Measurements from ENCODE around the gene TBX4. TPM values are rescaled to one million over a fixed set of nuclear protein-coding genes. Genes with fewer than 3 reads are reported as not detected.

Gene TBX4
- total RNA-seq, 3 donors from 2014 or later: not detected

DNA sequence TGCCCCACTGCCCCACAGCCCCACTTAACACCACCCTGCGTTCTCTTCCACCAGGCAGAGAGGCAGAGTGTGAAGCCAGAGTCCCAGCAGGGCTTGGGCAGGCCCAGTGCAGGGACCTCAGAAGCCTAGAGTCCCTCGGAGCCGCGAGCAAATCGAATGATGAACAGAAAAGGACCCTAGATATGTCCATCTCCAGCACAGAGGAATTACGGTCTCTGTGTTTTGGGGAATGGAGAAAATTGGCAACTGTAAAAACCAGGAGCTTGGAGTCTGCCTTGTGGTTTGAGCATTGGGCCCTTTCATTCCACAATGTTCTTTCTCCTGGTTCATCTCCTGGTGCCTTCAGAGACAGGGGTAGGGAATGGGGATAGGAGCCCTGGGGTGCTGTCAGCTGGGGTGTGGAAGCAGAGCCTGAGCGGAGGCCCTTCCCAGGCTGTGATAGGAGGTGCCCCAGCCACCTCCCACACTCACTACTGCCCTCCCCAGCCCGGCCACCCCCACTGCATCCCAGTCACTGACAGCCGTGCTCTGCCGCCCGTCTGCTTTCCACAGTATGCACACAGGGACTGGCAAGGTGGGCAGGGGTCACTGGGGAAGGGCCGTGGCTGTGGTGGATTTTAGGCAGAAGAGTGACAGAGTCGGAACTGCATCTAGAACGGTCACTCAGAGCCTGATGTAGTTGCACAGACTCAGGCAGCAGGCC, 26.7 kb downstream of the TBX4 start:
- H3K4me3 ChIP-seq: no peak overlapping the region
- DNase-seq: no peak
- ATAC-seq: peak; percentile 18
- intact Hi-C loops (cut with DNase I, micrococcal nuclease): no loop called here
- H3K4me1 ChIP-seq (ENCODE audit: low read depth): no peaks in the 10 kb centered on the region
- TF ChIP-seq, protein P1, sequence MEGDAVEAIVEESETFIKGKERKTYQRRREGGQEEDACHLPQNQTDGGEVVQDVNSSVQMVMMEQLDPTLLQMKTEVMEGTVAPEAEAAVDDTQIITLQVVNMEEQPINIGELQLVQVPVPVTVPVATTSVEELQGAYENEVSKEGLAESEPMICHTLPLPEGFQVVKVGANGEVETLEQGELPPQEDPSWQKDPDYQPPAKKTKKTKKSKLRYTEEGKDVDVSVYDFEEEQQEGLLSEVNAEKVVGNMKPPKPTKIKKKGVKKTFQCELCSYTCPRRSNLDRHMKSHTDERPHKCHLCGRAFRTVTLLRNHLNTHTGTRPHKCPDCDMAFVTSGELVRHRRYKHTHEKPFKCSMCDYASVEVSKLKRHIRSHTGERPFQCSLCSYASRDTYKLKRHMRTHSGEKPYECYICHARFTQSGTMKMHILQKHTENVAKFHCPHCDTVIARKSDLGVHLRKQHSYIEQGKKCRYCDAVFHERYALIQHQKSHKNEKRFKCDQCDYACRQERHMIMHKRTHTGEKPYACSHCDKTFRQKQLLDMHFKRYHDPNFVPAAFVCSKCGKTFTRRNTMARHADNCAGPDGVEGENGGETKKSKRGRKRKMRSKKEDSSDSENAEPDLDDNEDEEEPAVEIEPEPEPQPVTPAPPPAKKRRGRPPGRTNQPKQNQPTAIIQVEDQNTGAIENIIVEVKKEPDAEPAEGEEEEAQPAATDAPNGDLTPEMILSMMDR (IDR thresholded peaks at IDR 0.05): no peak
- H3K36me3 ChIP-seq (ENCODE audit: low read depth): no peaks in the 10 kb centered on the region
- H3K9me3 ChIP-seq: no peaks in the 10 kb centered on the region

DNA sequence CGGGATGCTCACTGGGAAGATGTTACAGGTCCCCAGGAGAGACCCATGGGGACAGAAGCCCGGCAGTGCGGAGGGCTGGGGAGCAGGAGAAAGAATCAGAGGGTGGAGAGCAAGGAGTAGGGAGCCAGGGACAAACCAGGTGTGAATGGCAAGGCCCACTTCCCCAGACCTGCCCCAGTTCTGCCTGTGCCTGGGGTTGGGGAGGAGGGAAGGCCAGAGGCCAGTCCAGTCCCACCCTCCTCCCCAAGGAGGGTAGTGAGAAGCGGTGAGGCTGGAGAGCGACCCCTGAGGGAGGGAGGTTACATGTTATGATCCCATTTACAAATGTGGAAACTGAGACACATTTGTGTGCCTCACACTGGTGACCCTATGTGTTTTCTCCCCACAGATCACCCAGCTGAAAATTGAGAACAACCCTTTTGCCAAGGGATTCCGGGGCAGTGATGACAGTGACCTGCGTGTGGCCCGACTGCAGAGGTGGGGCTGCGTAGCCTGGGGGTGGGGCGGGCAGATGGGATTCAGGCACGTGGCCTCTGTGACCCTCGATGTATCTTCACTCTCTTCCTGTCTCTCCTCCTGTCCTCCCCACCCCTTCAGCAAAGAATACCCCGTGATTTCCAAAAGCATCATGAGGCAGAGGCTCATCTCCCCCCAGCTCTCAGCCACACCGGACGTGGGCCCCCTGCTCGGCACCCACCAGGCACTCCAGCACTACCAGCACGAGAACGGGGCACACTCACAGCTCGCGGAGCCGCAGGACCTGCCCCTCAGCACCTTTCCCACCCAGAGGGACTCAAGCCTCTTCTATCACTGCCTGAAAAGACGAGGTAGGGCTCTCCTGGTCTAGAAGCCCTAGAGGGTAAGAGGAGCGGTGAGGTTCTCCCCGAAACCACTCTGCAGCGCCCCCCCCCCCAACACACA, 27.5 kb downstream of the TBX4 start:
- intact Hi-C loops (cut with DNase I, micrococcal nuclease): no loop called here
- Histone ChIP-seq H3K4me3 (no peak overlapping the region), H3K9me3 (no peaks in the 10 kb centered on the region), H3K4me1 (ENCODE audit: low read depth) (no peaks in the 10 kb centered on the region), H3K36me3 (ENCODE audit: low read depth) (no peaks in the 10 kb centered on the region)
- DNase-seq: no peak
- ATAC-seq: no peak
- TF ChIP-seq, protein P1 (IDR thresholded peaks at IDR 0.05): no peak

GRCh38 chr17:61480414-61480807, 28.2 kb downstream of the TBX4 start:
- TF ChIP-seq, protein P1 (IDR thresholded peaks at IDR 0.05): no peak
- ATAC-seq: no peak
- intact Hi-C loops (cut with DNase I, micrococcal nuclease): no loop called here
- no peak for DNase-seq
- Histone ChIP-seq H3K4me3 (no peak overlapping the region), H3K9me3 (no peaks in the 10 kb centered on the region), H3K36me3 (ENCODE audit: low read depth) (no peaks in the 10 kb centered on the region), H3K4me1 (ENCODE audit: low read depth) (no peaks in the 10 kb centered on the region)

DNA sequence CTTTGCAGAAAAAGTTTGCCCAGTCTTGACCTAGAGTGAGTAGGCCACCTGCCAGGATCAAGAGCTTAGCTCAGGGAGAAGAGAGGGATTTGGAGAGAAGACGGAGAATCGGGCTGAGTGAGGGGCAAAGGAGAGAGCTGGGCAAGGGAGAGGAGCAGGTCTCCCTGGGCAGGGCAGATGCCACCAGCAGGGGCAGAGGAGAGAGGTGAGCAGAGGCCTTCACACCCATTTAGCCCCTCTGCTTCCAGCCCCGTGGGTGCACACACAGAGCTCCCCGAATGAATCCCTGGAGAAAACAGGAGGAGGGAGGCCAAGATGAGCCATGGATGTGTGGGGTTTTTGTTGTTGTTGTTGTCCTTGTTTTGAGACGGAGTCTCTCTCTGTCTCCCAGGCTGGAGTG, 29.2 kb downstream of the TBX4 start:
- intact Hi-C loops (cut with DNase I, micrococcal nuclease): no loop called here
- Histone ChIP-seq H3K36me3 (ENCODE audit: low read depth) (no peaks in the 10 kb centered on the region), H3K4me3 (no peak overlapping the region), H3K4me1 (ENCODE audit: low read depth) (no peaks in the 10 kb centered on the region), H3K9me3 (no peaks in the 10 kb centered on the region)
- DNase-seq (no peak), ATAC-seq (no peak)
- TF ChIP-seq, protein P1 (IDR thresholded peaks at IDR 0.05): no peak

DNA sequence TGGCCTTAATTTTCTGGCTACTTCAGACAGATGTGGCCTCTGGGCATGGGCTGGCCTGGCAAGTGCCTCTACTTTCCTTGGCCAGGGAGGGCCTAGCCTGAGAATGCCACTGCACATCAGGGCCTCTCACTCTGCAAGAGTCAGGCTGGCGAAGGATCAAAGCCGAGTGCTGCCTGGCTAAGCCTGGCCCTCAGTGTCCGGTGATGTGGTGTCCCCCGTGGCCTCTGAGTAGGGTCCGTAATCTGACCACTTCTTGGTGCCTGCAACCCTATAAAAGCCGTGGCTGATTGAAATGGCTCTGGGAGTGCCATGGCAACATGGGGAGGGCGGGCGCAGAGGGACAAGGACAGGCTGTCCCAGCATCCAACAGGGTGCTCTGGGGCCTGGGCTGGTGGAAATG, 30.2 kb downstream of the TBX4 start:
- no peaks in the 10 kb centered on the region for H3K9me3 ChIP-seq
- H3K36me3 ChIP-seq (ENCODE audit: low read depth): no peaks in the 10 kb centered on the region
- no peak overlapping the region for H3K4me3 ChIP-seq
- intact Hi-C loops (cut with DNase I, micrococcal nuclease): no loop called here
- TF ChIP-seq, protein P1 (IDR thresholded peaks at IDR 0.05): no peak
- ATAC-seq: no peak
- DNase-seq: no peak
- no peaks in the 10 kb centered on the region for H3K4me1 ChIP-seq (ENCODE audit: low read depth)
